ENCODE measurements around the gene ASTL. TPM values are rescaled to one million over a fixed set of nuclear protein-coding genes. Genes with fewer than 3 reads are reported as not detected.

ASTL gene
- 0.93 TPM in 1 of 2 replicates, not detected in the other for total RNA-seq (ENCODE audit: low replicate concordance)
- long read RNA-seq: 0 reads

GRCh38 chr2:96138179-96139145, at the start of gene ASTL:
TSS of gene ASTL (minus strand) at chr2:96138502. CDS start at chr2:96138436, 66 bp downstream.
- peaks cover 13% of the 10 kb centered on the region for H3K27me3 Mint-ChIP-seq
- H3K36me3 Mint-ChIP-seq: no peaks in the 10 kb centered on the region
- peak within 1 kb of the TSS; percentile 55 for H3K27ac Mint-ChIP-seq
- H3K9me3 Mint-ChIP-seq: no peaks in the 10 kb centered on the region
- DNase-seq (ENCODE audit: extremely low spot score, unreplicated experiment): no peak
- peak within 1 kb of the TSS; percentile 54 for H3K4me3 Mint-ChIP-seq
- no peaks in the 10 kb centered on the region for H3K4me1 Mint-ChIP-seq (ENCODE audit: unreplicated experiment)
- peak; percentile 71 for TF ChIP-seq CTCF (conservative IDR thresholded peaks at IDR 0.05)

GRCh38 chr2:96186562-96186961, 48.3 kb upstream of the ASTL start:
- no peak overlapping the region for H3K4me3 Mint-ChIP-seq
- no peaks in the 10 kb centered on the region for H3K27me3 Mint-ChIP-seq
- TF ChIP-seq CTCF (conservative IDR thresholded peaks at IDR 0.05): no peak
- no peaks in the 10 kb centered on the region for H3K4me1 Mint-ChIP-seq (ENCODE audit: unreplicated experiment)
- no peak overlapping the region for H3K27ac Mint-ChIP-seq
- H3K36me3 Mint-ChIP-seq: peaks cover 37% of the 10 kb centered on the region
- no peak for DNase-seq (ENCODE audit: extremely low spot score, unreplicated experiment)
- no peaks in the 10 kb centered on the region for H3K9me3 Mint-ChIP-seq

- Mint-ChIP-seq H3K27me3 (no peaks in the 10 kb centered on the region), H3K4me3 (peak overlapping the region; percentile 26), H3K27ac (peak overlapping the region; percentile 77), H3K4me1 (ENCODE audit: unreplicated experiment) (no peaks in the 10 kb centered on the region), H3K36me3 (peaks cover 33% of the 10 kb centered on the region), H3K9me3 (no peaks in the 10 kb centered on the region)
- TF ChIP-seq CTCF (conservative IDR thresholded peaks at IDR 0.05): no peak
- DNase-seq (ENCODE audit: extremely low spot score, unreplicated experiment): no peak
Measured at GRCh38 chr2:96185516-96185915, 47.2 kb upstream of the ASTL start.

GRCh38 chr2:96184989-96185388, 46.7 kb upstream of the ASTL start:
- no peaks in the 10 kb centered on the region for H3K4me1 Mint-ChIP-seq (ENCODE audit: unreplicated experiment)
- TF ChIP-seq CTCF (conservative IDR thresholded peaks at IDR 0.05): no peak

GRCh38 chr2:96184188-96184587, 45.9 kb upstream of the ASTL start:
- H3K9me3 Mint-ChIP-seq: no peaks in the 10 kb centered on the region
- peaks cover 33% of the 10 kb centered on the region for H3K36me3 Mint-ChIP-seq
- H3K4me1 Mint-ChIP-seq (ENCODE audit: unreplicated experiment): no peaks in the 10 kb centered on the region
- DNase-seq (ENCODE audit: extremely low spot score, unreplicated experiment): no peak
- no peaks in the 10 kb centered on the region for H3K27me3 Mint-ChIP-seq
- no peak overlapping the region for H3K4me3 Mint-ChIP-seq
- no peak for TF ChIP-seq CTCF (conservative IDR thresholded peaks at IDR 0.05)
- no peak overlapping the region for H3K27ac Mint-ChIP-seq

More at GRCh38 chr2:96184989-96185388, 46.7 kb upstream of the ASTL start:
- no peaks in the 10 kb centered on the region for H3K27me3 Mint-ChIP-seq
- no peaks in the 10 kb centered on the region for H3K9me3 Mint-ChIP-seq
- peak overlapping the region; percentile 77 for H3K27ac Mint-ChIP-seq
- no peak overlapping the region for H3K4me3 Mint-ChIP-seq
- no peak for DNase-seq (ENCODE audit: extremely low spot score, unreplicated experiment)
- peaks cover 33% of the 10 kb centered on the region for H3K36me3 Mint-ChIP-seq
